ENCODE measurements around the gene IGFALS.

IGFALS gene

DNA sequence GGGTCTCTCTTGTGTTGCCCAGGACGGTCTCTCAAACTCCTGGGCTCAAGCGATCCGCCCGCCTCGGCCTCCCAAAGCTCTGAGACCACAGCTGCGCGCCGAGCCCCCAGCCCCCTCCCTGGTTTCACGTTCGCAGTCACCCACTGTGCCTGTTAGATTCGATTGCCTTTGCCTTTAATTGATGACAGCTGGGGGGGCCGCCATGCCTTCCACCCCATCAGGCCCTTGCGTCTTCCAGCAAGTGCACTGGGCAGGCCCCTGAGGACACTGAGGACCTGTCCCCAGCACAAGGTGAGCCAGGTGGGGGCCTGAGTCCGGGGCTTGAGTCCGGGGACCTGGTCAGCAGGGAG is 3.3 kb downstream of the IGFALS start:
- DNase-seq (ENCODE audit: low spot score): no peak

DNA sequence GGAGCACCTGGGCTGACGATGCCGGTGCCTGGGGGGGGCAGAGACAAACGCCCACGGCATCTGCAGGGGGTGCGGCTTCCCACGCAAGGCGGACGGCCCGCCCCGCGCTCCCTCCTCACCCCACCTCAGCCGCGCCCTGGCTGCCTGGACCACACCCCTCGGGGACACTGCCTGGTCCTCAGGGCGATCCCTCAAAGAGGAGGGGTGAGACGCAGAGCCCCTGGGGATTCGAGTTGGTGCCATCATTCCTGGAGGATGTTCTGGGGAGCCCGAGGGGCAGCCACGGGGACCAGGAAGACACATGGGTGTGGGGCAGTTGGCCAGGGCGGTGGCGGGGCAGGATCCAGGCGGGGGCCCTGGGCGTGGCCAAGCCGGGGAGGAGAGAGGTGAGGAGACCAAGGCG is 3.9 kb downstream of the IGFALS start:
- no peak for DNase-seq (ENCODE audit: low spot score)

DNA sequence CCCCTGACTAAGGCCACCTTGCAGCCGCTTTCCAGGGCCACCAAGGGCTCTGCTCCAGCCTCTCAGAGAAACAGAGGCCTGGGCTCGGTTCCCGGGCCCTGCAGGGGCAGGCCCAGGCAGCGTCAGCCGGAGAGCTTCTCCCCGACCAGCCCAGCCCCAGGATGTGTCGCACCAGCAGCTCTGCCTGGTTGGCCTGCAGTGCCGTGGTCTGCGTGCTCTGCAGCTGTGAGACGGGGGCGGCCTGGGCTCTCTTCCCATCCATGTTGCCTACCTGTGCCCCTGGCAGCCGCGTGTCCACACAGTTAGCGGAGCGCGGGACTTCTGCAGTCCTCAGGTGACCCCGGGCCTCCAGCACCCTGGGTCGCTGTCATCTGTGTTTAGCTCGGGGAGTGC is 4.8 kb downstream of the IGFALS start:
- no peak for DNase-seq (ENCODE audit: low spot score)

DNA sequence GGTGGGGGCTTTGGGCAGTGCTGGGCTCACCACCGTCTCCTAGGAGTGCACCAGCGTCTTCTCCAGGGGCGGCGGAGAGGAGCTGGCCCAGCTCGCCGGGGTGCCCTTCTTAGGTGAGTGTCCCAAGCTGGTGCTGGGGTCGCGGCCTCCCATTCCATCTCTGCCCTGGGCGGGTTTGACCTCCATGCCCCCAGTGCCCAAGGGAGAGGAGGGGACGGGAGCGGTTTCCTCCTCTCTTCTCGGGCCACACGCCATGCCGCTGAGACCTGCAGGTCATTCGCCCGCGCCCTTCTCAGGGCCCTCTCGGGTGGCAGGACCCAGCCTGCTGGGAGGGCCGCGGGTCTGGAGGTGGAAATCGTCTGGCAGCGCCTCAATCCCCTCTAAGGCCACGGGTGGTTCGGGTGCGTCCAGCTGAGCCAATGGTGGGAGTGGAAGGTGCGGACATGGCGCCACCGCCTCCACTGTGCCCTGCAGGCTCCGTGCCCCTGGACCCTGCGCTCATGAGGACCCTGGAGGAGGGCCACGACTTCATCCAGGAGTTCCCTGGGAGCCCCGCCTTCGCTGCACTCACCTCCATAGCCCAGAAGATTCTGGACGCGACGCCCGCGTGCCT is 5.3 kb downstream of the IGFALS start:
- no peak for DNase-seq (ENCODE audit: low spot score)

DNA sequence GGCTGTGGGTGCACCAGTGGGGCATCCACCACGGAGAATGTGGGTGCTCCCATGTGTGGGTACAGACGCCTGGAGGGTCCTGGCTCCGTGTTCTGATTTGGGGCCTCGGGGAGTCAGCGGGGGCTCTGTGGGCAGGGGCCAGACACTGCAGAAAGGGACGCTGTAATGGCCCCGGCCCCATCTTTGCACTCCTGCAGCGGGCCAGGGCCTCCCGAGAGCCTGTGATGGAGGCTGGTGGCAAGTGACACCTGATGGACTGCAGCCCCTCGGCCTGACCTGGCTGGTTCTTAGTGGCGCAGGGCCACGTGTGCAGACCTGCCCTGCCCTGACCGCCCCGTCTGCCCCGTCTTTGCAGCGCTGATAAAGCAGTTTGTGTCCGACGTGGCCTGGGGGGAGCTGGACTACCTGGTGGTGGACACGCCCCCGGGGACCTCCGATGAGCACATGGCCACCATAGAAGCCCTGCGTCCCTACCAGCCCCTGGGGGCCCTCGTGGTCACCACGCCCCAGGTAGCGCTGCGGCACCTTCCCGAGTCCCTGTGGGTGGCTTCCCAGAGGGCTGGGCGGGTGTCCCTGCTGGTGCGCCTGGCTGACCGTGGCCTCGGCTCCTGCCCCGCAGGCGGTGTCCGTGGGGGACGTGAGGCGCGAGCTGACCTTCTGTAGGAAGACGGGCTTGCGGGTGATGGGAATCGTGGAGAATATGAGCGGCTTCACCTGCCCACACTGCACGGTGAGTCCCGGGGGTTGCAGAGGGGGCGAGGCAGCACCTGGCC is 6.0 kb downstream of the IGFALS start:
- DNase-seq (ENCODE audit: low spot score): no peak

DNA sequence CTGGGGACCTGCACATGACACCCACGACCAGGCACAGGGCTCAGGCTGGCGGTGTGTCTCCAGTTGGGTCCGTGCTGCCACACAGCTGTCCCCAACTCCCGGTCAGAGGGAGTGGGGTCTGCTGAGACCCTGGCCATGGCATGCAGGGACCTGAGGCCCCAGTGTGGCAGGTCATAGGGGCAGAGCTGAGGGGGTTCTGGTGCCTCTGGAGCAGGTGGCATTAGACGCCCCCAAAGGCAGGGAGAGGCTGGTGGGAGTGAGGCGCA is 6.5 kb downstream of the IGFALS start:
- no peak for DNase-seq (ENCODE audit: low spot score)

DNA sequence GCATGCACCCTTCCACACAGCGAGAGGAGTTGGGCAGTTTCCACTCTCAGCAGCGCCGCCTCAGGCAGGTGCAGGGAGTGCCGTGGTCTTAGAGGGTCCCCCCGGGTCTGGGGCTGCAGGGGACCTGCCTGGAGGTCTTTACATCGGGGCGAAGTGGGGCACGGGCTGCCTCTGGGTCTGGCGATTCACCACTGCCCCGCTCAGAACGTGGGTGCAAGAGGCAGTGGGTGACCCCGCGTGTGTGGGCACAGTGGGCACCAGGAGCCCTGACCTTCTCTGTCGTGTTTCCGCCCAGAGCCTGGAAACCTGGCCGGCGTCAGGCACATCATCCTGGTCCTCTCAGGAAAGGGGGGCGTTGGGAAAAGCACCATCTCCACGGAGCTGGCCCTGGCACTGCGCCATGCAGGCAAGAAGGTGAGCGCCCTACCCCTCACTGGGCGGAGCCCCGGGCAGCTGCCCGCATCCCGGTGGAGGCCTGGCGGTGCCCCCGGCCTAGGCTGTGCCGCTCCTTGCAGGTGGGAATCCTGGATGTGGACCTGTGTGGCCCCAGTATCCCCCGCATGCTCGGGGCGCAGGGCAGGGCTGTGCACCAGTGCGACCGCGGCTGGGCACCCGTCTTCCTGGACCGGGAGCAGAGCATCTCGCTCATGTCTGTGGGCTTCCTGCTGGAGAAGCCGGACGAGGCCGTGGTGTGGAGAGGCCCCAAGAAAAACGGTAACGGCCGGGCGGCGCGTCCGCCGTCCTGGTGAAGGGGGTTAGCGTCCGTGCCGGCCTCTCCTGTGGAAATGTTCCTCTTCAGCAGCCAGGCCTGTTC is 7.1 kb downstream of the IGFALS start:
- DNase-seq (ENCODE audit: low spot score): no peak

DNA sequence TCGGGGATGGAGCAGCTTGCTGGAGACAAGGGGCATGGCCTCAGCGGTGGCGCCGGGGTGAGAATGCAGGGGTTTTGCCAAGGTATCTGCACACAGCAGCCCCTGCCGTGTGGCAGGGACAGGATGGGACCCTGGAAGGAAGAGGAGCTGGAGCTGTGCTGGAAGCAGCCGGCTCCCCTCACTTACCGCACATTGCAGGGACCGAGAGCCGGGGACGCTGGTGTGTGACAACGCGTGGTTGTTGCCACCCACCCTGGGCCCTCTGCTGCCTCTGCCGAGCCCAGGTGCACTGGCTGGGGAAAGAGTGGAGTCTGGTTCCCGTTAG is 7.7 kb downstream of the IGFALS start:
- DNase-seq (ENCODE audit: low spot score): no peak

DNA sequence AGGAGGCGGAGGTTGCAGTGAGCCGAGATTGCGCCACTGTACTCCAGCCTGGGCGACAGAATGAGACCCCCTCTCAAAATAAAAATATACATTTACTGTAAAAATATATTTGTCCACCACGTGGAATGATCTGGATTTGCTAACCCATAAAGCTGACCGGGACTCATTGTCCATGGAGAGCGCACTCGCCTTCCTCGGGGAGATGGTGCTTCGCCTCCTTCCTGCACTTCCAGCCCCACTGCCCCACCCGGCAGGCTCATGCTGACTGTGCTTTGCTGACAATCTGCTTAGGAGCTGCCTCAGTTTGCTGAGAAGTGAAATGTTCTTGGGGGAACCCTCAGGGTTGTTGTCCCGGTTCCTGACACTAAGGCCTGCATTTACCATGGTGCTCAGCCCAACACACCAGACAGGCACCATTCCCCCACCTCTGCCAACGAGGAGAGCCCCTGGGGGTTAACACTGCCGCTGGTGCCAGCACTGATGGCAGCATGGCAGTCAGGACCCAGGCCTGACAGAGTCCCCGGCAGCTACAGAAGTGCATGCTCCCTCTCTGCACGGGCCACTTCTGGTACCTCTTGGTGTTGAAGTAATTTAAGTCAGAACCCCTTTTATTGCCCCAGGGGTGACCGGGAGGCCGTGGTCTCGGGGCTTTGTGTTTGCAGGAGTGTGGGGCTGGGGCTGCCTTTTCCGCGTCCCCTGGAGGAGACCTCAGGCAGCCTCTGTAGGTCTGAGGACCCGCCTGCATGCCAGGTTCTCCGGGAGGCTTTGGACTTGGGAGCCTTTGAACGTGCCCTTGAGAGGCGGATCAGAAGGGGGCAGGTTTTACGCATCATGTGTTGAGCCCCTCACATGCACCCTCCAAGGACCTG is 8.3 kb downstream of the IGFALS start:
- DNase-seq (ENCODE audit: low spot score): no peak

DNA sequence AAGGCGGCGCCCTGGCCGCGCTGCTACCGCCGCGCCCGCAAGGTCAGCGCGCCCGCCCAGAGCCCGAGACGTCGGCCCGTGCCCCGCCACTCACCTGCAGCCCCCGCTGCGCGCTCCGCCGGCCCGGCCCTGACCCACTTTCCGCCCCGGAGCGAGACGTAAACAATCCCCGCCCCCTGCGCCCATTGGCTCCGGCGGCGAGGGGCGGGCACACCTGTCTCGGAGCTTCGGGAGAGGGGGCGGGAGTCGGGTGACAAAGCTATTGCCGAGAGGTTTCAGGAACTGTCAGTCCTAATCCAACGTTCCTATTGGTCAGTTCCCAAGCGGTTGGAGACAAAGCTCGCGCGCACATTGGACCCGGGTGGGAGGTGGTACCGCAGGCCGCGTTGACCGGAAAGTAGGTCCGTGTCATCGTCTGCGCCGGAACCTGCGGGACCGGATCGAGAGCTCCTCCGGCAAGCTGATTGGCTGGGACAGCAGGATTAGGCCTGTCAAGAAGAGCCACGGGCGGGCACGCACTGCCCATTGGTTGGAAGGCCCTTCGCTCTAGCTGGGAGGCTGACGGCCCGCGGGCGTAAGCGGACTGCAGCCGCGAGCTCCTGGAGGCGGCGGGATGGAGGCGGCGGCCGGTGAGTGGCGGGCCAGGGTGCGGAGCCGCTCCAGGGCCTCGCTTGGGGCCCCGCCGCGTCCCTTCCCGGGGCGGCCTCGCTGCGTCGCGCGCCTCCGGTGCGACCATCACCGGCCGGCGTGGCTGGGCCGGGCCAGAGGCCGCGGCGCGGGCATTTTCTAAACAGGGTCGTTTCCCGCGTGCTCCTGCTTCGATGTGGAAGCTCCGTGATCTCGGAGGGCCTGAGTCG is 10.9 kb downstream of the IGFALS start, which contains the start of the genes NUBP2 and SPSB3:
Gene NUBP2, plus strand, starts transcription at position 553 of the 857 bp plus-strand sequence. Its CDS starts 61 bp downstream, at position 614.
Gene SPSB3, minus strand, starts transcription at position 164 of the 857 bp plus-strand sequence. CDS start 1,088 bp downstream, outside the sequence.
- DNase-seq (ENCODE audit: low spot score): peak; percentile 99

DNA sequence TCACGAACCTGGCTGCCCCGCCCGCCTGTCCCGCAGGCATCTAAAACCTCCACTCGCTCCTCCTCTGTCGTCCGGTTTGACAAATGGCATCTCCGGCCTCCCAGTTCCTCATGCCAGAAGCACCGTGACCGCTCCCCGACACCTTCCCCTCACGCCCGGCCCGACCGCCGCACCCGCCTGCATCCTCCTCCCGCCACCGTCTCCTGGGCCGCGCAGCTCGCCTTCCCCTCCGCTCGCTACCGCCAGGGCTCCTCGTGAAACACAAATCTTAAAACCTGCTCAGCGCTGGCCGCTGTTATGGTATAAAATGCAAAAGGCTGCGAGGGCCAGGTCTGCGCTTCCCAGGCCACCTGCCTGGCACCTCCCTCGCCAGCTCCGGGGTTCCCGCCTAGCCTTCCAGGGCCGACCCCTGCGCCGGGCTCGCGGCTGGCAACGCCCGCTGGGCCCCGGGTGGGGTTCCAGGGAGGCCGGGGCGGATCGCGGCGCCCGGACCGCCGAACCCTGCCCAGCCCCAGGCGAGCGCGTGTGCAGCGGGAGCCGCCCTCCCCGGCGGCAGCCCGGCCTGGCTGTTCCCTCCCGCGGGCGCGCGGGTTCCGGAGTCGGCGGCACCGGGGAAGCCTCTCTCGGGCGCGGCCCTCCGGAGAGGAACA is 11.6 kb downstream of the IGFALS start:
- DNase-seq (ENCODE audit: low spot score): peak; percentile 54

DNA sequence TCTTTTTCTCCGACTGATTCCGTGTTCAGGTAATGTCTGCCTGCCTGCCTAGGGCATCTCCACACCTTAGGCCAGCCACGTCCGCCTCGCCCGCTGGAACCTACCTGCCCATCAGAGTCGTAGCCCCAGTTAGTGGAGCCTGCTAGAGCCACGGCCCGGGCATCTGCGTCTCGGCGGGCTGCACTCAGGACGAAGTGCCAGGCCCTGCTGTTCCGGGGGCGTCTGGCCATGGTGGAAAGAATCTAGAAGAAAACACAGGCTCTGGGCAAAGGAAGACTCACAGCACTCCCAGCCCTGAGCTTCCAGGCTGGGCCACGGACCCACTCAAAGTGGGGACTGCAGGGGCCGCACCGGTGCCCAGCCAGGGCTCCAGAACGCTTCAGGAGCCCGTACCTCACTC is 12.3 kb downstream of the IGFALS start:
- no peak for DNase-seq (ENCODE audit: low spot score)

DNA sequence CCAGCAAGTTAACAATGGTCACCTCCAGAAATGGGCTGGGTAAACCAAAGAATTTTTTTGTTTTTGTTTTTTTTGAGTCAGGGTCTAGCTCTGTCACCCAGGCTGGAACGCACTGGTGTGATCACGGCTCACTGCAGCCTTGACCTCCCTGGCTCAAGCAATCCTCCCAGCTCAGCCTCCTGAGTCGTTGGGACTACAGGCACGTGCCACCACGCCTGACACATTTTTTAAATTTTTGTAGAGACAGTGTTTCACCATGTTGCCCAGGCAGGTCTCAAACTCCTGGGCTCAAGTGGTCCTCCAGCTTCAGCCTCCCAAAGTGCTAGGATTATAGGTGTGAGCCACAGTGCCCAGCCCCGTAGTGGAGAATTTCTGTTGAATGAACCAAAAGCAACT is 12.8 kb downstream of the IGFALS start:
- DNase-seq (ENCODE audit: low spot score): no peak

DNA sequence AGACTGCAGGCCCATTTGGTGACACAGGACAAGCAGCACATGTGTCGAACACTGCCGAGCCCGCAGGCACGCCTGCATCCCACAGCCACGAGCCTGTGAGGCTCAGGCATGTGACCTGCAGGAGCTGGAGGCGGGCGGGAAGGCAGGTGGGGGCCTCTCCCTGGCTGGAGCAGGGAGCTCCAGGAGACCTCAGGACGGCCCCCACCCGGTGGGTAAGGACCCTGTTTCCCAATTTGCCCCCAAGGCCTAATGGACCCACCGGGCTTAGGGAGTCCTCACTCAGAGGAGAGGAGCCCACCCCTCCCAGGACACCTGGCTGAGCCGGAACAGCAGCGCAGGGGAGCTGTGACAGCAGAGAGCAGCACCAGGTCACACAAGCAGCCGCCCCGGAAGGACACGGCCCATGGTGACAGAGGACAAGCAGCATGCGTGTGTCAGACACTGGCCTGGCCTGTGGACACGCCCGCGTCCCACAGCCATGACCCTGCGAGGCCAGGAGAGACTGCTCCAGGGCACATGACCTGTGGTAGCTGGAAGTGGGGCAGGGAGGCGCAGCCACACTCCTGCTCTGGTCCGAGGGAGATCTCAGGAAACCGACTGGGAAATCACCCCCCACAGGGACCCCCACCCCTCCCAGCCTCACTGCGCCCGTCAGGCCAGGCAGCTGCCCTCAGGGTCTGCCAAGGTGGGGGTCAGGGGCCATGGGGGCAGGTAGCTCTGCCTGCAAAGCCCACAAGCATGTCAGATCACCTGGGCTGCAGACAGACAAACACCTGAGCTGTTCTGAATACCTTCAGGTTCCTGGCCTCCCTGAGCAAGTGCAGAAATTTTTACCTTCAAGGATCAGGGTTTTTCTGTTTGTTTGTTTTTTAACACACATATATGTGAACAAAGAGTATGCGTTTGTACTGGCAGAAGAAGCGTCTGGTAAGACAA is 13.5 kb downstream of the IGFALS start:
- no peak for DNase-seq (ENCODE audit: low spot score)

DNA sequence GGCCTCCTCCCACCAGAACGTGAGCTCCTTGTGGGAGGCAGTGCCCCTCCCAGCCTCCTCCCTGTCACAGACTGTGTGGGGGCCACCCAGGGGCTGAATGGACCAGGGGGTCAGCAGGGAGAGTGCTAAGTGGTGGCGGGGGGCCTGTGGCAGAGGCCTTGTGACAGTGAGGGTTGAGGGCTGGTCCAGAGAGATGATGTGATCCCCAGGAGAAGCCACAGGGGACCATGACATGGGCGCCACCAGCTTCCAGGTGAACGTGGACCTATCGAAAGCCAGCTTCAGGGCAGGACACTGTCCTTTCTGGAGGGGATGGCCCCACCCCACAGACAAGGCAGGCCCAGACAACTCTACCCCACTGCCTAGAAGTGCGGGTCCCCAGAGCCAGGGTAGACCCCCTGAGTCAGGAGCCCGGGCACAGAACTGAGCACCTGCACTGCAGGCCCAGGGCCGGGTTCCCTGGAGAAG is 14.2 kb downstream of the IGFALS start:
- no peak for DNase-seq (ENCODE audit: low spot score)

DNA sequence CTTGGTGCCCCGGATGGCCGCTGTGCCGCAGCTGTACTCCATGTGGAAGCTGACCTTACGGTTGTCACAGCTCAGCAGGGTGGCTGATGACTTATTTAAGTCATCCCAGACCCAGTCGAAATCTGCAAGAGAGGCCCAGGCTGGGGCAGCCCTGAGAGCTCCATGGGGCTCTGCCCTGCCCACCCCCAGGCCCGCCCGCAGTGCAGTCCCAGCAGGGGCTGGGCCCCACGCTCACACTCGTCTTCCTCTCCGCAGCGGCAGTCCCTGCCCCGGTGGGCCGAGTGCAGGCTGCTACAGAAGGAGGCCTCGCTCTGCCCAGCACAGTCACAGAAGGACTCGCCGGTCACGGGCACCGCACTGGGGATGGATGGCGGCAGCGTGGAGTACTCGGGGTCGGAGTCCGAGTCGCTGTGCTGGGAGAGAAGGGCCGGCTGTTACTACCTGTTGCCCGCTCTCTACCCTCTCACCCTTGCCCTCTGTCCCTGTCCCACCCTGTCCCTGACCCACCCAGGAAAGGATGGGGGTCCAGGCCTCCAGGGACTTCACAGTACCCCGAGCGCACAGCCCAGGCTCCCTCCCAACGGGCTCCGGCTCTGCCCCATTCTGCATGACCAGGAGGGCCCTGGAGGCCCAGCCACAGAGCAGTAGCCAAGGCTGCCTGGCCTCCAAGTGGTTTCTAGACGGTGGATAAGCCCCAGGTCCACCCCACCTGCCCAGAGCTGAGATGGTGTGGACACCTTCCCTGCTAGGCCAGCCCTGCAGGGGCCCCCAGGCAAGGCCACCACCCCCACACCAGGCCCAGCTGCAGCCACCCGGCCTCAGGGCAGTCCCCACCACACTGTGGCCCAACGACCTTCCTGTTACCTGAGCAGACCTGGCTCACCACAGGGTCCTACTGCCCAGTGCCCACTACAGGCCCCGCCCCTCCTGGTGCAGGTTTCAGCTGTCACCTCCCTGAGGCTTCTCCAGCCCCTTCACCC is 15.0 kb downstream of the IGFALS start:
- DNase-seq (ENCODE audit: low spot score): no peak

DNA sequence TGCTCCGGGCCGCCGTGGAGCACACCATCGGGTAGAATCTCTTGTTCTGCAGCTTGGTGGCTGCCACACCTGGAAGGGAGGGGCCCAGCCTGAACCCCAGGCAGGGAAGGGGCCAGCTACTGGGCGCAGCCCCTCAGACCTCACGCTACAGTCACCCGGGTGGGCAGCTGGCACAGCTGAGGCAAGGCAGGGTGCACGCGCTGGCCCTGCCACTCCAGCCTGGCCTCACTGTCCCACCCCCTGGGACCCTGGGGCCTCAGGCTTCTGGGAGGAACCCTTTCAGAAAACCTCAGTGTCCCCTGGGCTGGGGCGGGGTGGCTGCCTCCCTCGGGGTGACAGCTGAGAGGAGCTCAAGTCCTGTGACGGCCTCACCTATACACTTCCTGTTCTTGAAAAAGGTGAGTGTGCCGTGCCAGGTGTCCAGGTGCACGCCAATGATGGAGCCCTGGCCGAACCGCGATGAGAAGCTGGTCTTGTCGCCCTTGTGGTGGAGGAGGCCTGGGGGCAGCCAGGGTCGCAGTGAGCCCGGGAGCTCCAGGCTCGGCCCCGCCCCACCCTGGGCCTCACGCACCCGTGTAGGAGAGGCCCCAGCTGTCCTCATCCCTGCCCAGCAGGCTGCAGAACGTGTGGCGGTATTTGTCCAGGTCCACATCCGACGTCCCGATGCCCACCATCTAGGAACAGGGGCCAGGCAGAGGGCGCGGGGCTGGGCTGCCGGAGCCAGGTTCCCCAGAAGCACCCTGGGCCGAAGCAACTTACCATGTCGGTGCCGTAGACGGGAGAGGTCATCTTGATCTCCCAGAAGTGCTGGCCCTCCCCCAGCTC is 15.9 kb downstream of the IGFALS start:
- DNase-seq (ENCODE audit: low spot score): no peak

DNA sequence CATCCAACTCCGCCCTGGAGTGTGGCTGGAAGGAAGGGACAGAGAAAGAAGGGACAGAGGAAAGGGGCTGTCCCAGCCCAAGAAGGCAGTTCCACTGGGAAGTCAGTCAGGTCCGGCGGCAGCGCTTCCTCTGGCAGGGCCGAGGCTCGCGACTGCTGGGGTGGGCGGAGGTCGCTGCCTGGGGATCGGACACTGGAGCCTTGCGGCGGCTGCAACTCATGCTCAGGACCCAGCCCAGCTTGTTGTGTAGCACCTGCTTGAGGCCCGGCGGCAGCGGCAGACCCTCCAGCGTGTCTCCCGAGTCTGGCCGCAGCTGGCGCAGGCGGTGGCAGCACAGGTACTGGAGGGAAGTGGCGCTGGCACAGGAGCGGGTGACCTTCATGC is 16.5 kb downstream of the IGFALS start:
- no peak for DNase-seq (ENCODE audit: low spot score)

All from SW480 (cell line).